Endothelial cell of umbilical vein (primary cell): Measurements from ENCODE around the gene ZNF10.

Experiments
- EZH2 ChIP-seq: IDR thresholded peaks from 2 replicates; pipeline ENCODE4 v1.6.1; 2012; ENCODE audit warnings: borderline replicate concordance, low read depth, mild to moderate bottlenecking, moderate library complexity, low read length, inconsistent platforms; ENCODE audit not compliant: severe bottlenecking
- GATA2 ChIP-seq: IDR thresholded peaks from 2 replicates; pipeline ENCODE4 v1.7.0; 2011; ENCODE audit warnings: low read depth, mild to moderate bottlenecking, moderate library complexity, mixed read lengths, low read length; ENCODE audit not compliant: insufficient read length, insufficient read depth
- POLR2A ChIP-seq: IDR thresholded peaks from 2 replicates; pipeline ENCODE4 v1.6.1; 2012; ENCODE audit warnings: low read depth, mild to moderate bottlenecking, control low read depth, low read length
- POLR2AphosphoS5 ChIP-seq: IDR thresholded peaks from 2 replicates; pipeline ENCODE4 v1.6.1; 2012; ENCODE audit warnings: low read depth, mild to moderate bottlenecking, control low read depth, low read length, moderate library complexity; ENCODE audit not compliant: insufficient read depth
- TF ChIP-seq, protein P1 (sequence below), 2 donors: IDR thresholded peaks; 1 replicate in 1 of 2; 2 replicates in 1 of 2; pipeline ENCODE4 v1.5.1; 2011; ENCODE audit warnings: low read length in 2 of 2, mild to moderate bottlenecking in 2 of 2, moderate library complexity in 2 of 2, control low read depth in 1 of 2, inconsistent platforms in 1 of 2, low read depth in 1 of 2; ENCODE audit not compliant: insufficient read depth in 1 of 2; ENCODE audit errors: extremely low read depth in 1 of 2

GRCh38 chr12:133203344-133204263 is 73.2 kb downstream of the ZNF10 start:
- TF ChIP-seq POLR2A: no peak
- TF ChIP-seq, protein P1, sequence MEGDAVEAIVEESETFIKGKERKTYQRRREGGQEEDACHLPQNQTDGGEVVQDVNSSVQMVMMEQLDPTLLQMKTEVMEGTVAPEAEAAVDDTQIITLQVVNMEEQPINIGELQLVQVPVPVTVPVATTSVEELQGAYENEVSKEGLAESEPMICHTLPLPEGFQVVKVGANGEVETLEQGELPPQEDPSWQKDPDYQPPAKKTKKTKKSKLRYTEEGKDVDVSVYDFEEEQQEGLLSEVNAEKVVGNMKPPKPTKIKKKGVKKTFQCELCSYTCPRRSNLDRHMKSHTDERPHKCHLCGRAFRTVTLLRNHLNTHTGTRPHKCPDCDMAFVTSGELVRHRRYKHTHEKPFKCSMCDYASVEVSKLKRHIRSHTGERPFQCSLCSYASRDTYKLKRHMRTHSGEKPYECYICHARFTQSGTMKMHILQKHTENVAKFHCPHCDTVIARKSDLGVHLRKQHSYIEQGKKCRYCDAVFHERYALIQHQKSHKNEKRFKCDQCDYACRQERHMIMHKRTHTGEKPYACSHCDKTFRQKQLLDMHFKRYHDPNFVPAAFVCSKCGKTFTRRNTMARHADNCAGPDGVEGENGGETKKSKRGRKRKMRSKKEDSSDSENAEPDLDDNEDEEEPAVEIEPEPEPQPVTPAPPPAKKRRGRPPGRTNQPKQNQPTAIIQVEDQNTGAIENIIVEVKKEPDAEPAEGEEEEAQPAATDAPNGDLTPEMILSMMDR (IDR thresholded peaks at IDR 0.05; ENCODE audit: extremely low read depth in 1 of 2, insufficient read depth in 1 of 2, low read depth in 1 of 2, low read length in 2 of 2): no peak
- no peak for TF ChIP-seq GATA2
- no peak for TF ChIP-seq EZH2
- no peak for TF ChIP-seq POLR2AphosphoS5
